Lower lobe of right lung (tissue), 2 donors: ENCODE results near the gene SLC9A1. TPM values are rescaled to one million over a fixed set of nuclear protein-coding genes. Genes with fewer than 3 reads are reported as not detected.
A peak's percentile ranks its signal among the peaks of the same experiment; 100 is the strongest.

Source experiments
- ATAC-seq, 2 donors: fragments of 200-7000 bp; cut with Tn5 transposase; one replicate each; pipeline ENCODE4 v1.9.1; 2020 to 2022; ENCODE audit warnings: mild to moderate bottlenecking in 2 of 2, moderate library complexity in 2 of 2
- DNase-seq: peaks from one replicate; pipeline ENCODE4 v3.0.0-alpha.2; 2020
- H3K27ac ChIP-seq: fragments of 200-600 bp; one replicate; pipeline ENCODE4 v1.8.0; 2022
- H3K27me3 ChIP-seq: fragments of 200-600 bp; one replicate; pipeline ENCODE4 v1.8.0; 2022; ENCODE audit warnings: low read depth
- H3K36me3 ChIP-seq: fragments of 200-600 bp; one replicate; pipeline ENCODE4 v1.8.0; 2022; ENCODE audit warnings: mild to moderate bottlenecking
- H3K4me1 ChIP-seq: fragments of 200-600 bp; one replicate; pipeline ENCODE4 v1.8.0; 2022
- H3K4me3 ChIP-seq: fragments of 200-600 bp; one replicate; pipeline ENCODE4 v1.8.0; 2022; ENCODE audit warnings: mild to moderate bottlenecking
- H3K9me3 ChIP-seq: fragments of 200-600 bp; one replicate; pipeline ENCODE4 v1.8.0; 2022
- intact Hi-C: fragments of 100-400 bp; cut with DNase I; formaldehyde crosslinking; loops from one replicate; pipeline ENCODE4 v1.11.0; 2022
- total RNA-seq: library from RNA; stranded (reverse); fragmentation: NEBNext Ultra II Directional; extraction: Animal tissue kit (Norgen Biotek cat#: 25700); gene quantifications from one replicate; pipeline ENCODE4 v1.2.1, GENCODE V29; 2021
- TF ChIP-seq, protein P1 (sequence below): fragments of 200-600 bp; IDR thresholded peaks from one replicate; pipeline ENCODE4 v1.8.0; 2022; ENCODE audit warnings: antibody characterized with exemption, mild to moderate bottlenecking
- donor health status: DM: no; HTN: yes; CAD: no; lungs with severe emphysema.

SLC9A1 gene
- total RNA-seq, 1 donor from 2014 or later: 57.7 TPM

DNA sequence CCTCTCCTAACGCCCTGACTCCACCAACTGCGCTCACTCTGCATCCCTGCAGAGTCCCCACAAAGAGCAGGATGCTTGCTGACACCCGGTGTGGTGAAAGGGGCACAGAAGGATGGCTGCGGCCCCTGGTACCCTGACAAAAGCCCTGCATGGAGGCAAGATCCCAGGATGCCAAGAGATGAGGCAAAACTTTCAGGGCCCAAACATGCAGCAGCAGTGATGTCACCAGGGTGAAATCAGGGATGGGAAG is 36.6 kb downstream of the SLC9A1 start:
- TF ChIP-seq, protein P1, sequence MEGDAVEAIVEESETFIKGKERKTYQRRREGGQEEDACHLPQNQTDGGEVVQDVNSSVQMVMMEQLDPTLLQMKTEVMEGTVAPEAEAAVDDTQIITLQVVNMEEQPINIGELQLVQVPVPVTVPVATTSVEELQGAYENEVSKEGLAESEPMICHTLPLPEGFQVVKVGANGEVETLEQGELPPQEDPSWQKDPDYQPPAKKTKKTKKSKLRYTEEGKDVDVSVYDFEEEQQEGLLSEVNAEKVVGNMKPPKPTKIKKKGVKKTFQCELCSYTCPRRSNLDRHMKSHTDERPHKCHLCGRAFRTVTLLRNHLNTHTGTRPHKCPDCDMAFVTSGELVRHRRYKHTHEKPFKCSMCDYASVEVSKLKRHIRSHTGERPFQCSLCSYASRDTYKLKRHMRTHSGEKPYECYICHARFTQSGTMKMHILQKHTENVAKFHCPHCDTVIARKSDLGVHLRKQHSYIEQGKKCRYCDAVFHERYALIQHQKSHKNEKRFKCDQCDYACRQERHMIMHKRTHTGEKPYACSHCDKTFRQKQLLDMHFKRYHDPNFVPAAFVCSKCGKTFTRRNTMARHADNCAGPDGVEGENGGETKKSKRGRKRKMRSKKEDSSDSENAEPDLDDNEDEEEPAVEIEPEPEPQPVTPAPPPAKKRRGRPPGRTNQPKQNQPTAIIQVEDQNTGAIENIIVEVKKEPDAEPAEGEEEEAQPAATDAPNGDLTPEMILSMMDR: no peak
- H3K4me3 ChIP-seq: no peak overlapping the region
- no peak for ATAC-seq
- H3K4me1 ChIP-seq: peaks cover 84% of the 10 kb centered on the region
- H3K9me3 ChIP-seq: no peaks in the 10 kb centered on the region
- peak overlapping the region; percentile 73 for H3K27ac ChIP-seq
- H3K27me3 ChIP-seq: no peaks in the 10 kb centered on the region
- intact Hi-C loops: no loop called here
- no peak for DNase-seq
- H3K36me3 ChIP-seq: peaks cover 6% of the 10 kb centered on the region

DNA sequence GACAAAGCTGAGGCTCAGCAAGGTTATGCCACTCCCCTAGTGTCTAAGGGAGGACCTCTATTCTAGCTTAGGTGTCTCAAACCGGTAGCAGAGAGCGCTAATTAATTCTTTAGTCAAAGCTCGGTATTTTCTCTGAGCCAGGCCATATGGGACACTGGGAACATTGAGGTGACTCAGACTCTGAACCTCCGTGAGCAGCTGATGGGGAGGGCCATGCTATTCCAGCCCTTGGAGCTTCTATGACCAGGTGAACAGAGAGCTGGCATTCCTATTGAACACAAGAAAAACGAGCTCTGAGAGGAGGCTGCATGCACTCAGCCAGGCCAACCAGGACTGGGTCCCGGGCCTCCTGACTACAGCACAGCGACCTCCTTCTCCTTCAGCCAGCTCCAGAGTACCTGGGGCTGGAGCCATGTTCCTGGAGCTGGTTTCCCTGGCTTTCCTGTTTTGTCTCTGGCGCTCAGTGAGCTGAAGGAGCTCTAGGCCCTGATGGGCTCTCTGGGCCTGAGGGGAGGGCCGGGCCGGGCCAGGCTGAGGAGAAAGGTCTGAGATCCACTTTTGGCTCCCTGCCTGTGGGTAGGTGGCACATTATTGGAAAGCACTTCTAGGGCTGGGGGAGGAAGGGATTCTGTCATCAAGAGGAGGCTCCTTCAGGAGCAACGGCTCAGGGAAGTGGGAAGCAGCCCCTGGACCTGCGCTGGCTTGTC is 37.0 kb downstream of the SLC9A1 start:
- intact Hi-C loops: no loop called here
- Histone ChIP-seq H3K4me1 (peaks cover 87% of the 10 kb centered on the region), H3K27me3 (no peaks in the 10 kb centered on the region), H3K27ac (peak overlapping the region; percentile 73), H3K36me3 (peaks cover 9% of the 10 kb centered on the region), H3K9me3 (no peaks in the 10 kb centered on the region), H3K4me3 (no peak overlapping the region)
- ATAC-seq (peak in 1 of 2 donors; percentile 12), DNase-seq (no peak)
- TF ChIP-seq, protein P1: no peak

DNA sequence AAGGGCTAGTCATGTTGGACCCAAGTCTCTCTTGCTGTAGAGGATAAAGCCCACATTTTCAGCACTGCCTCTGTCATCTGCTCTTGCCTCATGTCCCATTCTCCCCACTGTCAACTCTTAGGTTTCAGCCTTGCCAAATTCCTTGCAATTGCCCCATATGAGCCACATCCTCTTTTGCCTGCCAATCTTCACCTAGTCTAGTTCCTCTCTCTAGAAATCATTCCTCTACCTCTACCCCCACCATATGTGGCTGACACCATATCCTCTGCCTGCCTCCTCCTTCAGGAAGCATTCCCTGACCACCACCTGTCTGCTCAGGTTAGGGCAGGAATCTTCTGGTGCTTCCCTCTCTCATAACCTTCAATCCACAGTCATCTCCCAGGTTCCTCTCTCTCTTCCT is 38.2 kb downstream of the SLC9A1 start:
- DNase-seq: no peak
- TF ChIP-seq, protein P1: no peak
- Histone ChIP-seq H3K27ac (peak overlapping the region; percentile 73), H3K4me1 (peaks cover 87% of the 10 kb centered on the region), H3K4me3 (no peak overlapping the region), H3K27me3 (no peaks in the 10 kb centered on the region), H3K9me3 (no peaks in the 10 kb centered on the region), H3K36me3 (peaks cover 9% of the 10 kb centered on the region)
- peak; percentile 8 to 9 for ATAC-seq
- intact Hi-C loops: no loop called here

DNA sequence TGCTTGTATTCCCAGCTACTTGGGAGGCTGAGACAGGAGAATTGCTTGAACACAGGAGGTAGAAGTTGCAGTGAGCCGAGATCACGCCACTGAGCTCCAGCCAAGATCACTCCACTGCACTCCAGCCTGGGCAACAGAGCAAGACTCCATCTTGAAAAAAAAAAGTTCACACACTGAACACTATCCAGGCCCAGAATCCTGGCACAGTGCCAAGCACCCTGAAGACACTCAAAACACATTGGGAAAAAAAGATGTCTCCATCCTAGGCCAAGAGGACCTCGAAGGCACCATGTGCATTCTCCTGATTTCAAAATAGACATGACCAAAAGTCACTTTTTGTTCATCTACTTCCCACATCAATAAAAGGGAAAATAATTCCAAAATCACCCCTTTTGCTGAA is 38.7 kb downstream of the SLC9A1 start:
- no peaks in the 10 kb centered on the region for H3K9me3 ChIP-seq
- DNase-seq (no peak), ATAC-seq (no peak)
- peak overlapping the region; percentile 73 for H3K27ac ChIP-seq
- peaks cover 9% of the 10 kb centered on the region for H3K36me3 ChIP-seq
- intact Hi-C loops: no loop called here
- TF ChIP-seq, protein P1: no peak
- H3K27me3 ChIP-seq: no peaks in the 10 kb centered on the region
- H3K4me3 ChIP-seq: no peak overlapping the region
- H3K4me1 ChIP-seq: peaks cover 90% of the 10 kb centered on the region

DNA sequence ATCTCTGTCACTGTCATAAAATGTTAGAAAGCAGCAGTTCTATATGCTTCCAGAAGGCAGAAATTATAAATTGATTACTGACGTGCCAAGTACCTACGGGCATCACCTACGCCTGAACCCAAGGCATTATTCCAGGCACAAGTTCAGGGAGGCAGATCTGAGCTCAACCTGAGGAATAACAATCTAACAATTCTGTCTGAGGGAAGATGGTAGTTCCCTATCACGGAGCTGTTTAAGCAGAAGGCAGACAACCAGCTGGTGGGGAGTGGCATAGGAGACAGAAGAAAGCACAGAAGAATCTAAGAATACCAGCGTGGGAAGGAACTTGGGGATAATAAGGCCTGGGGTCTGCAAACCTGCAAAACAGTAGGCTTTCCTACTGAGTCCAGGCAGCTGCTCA is 40.4 kb downstream of the SLC9A1 start:
- Histone ChIP-seq H3K4me1 (peaks cover 91% of the 10 kb centered on the region), H3K9me3 (no peaks in the 10 kb centered on the region), H3K27me3 (no peaks in the 10 kb centered on the region), H3K27ac (peak overlapping the region; percentile 73), H3K36me3 (peaks cover 9% of the 10 kb centered on the region), H3K4me3 (no peak overlapping the region)
- ATAC-seq (no peak), DNase-seq (no peak)
- intact Hi-C loops: no loop called here
- TF ChIP-seq, protein P1: no peak

DNA sequence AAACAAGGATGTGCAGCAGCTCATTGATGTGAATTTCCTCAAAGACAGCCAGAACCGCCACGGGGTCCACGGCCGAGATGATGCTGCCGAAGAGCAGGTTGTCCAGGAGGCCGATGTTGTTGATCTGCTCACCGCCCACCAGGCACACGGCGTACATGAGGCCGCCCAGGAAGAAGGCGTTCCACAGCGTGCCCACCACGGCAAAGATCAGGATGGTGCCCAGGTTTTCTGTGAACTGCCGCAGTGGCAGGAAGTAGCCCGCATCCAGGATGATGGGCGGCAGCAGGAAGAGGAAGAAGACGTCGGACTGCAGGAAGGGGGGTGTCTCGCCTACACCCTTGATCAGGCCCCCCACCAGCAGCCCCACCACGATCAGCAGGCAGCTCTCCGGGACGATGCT is 41.1 kb downstream of the SLC9A1 start:
- Histone ChIP-seq H3K4me3 (no peak overlapping the region), H3K4me1 (peaks cover 85% of the 10 kb centered on the region), H3K27ac (peak overlapping the region; percentile 73), H3K36me3 (peaks cover 13% of the 10 kb centered on the region), H3K9me3 (no peaks in the 10 kb centered on the region), H3K27me3 (no peaks in the 10 kb centered on the region)
- DNase-seq: no peak
- intact Hi-C loops: no loop called here
- TF ChIP-seq, protein P1: no peak
- no peak for ATAC-seq
